Tibial nerve (tissue), 3 donors: Measurements from ENCODE around the gene THRAP3.

Source experiments
- POLR2A ChIP-seq, 2 donors: fragments of 450-650 bp; IDR thresholded peaks; one replicate each; pipeline ENCODE4 v1.6.1; 2017; ENCODE audit warnings: antibody characterized with exemption in 2 of 2, mild to moderate bottlenecking in 2 of 2, moderate library complexity in 2 of 2
- TF ChIP-seq, protein P1 (sequence below), 5 experiments: fragments of 200-600 bp in 3 of 5; fragments of 450-650 bp in 2 of 5; sonication (generic) in 3 of 5; IDR thresholded peaks; one replicate each; pipeline ENCODE4 v1.5.1; 2016 to 2019; ENCODE audit warnings: antibody characterized with exemption in 5 of 5, mild to moderate bottlenecking in 3 of 5, moderate library complexity in 2 of 5

GRCh38 chr1:36175137-36176095 is 48.8 kb upstream of the THRAP3 start:
- TF ChIP-seq, protein P1, sequence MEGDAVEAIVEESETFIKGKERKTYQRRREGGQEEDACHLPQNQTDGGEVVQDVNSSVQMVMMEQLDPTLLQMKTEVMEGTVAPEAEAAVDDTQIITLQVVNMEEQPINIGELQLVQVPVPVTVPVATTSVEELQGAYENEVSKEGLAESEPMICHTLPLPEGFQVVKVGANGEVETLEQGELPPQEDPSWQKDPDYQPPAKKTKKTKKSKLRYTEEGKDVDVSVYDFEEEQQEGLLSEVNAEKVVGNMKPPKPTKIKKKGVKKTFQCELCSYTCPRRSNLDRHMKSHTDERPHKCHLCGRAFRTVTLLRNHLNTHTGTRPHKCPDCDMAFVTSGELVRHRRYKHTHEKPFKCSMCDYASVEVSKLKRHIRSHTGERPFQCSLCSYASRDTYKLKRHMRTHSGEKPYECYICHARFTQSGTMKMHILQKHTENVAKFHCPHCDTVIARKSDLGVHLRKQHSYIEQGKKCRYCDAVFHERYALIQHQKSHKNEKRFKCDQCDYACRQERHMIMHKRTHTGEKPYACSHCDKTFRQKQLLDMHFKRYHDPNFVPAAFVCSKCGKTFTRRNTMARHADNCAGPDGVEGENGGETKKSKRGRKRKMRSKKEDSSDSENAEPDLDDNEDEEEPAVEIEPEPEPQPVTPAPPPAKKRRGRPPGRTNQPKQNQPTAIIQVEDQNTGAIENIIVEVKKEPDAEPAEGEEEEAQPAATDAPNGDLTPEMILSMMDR (IDR thresholded peaks at IDR 0.05), result no peak
- TF ChIP-seq POLR2A (IDR thresholded peaks at IDR 0.05), result no peak
